Measurements from ENCODE around the gene BTBD17. TPM values are rescaled to one million over a fixed set of nuclear protein-coding genes. Genes with fewer than 3 reads are reported as not detected.

The BTBD17 gene
- total and polyA plus RNA-seq, 10 of the 15 experiments (the other 5 are each of a cell fraction or from before 2014, with no cell fraction given), result not detected

DNA sequence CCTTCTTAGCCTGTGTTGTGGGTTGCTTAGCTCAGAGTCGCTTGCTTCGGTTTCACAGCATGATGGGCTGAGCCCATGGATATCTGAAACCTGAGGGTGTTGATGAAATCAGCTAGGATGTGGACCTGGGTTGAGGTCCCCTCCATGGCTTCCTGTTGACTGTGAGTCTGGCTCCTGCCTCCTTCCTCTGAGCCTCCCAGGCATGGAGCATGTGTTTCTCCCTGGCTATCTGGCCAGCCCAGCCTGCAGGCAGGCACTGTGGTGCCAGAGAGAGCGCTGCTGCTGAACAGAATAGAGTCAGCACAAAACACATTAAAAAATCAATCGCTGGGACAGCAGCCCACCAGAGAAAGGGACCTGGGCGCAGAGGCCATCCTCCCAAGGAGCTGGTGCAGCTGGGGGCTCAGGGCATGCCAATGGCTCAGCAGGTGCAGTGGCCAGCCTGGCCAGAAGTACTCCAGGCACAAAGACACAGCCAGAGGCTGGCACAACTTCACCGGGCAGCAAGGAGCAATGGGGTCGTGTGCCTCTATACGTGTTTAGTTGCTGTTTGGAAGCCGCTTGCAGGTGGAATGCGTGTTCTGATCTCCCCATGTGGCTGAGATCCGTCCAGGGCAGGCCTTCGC lies 42.0 kb upstream of the BTBD17 start:
- no peak overlapping the region for H2AFZ ChIP-seq (ENCODE audit: control insufficient read depth, low read depth, low read length)
- FAIRE-seq, result no peak
- ChIA-PET POLR2A (interaction anchor here (0.6 to 0.7 kb wide), 2 partner anchors 9 to 47 kb away, joined by 3 read pairs; no protein-coding TSS in a partner anchor), RAD21 (ENCODE audit: unreplicated experiment) (no interaction called here), SMC1A (ENCODE audit: uncharacterized antibody, unreplicated experiment) (interaction anchor here (0.6 to 1.7 kb wide), 3 partner anchors 9 to 557 kb away, joined by 3 to 5 read pairs (median 4); no protein-coding TSS in a partner anchor), CTCF (interaction anchor here (1.0 to 1.2 kb wide), 2 partner anchors 11 to 24 kb away, joined by 3 to 6 read pairs; no protein-coding TSS in a partner anchor)
- no TSS peak for BruUV-seq (replicated peaks)
- DNase-seq (ENCODE audit: low read depth, low spot score), result no peak
- no peaks in the 10 kb centered on the region for H3K36me3 ChIP-seq (ENCODE audit: control insufficient read depth in 2 of 2, insufficient read depth in 2 of 2, low read length in 1 of 2)
- H3K27ac ChIP-seq (ENCODE audit: control insufficient read depth, insufficient read depth), result no peak overlapping the region
- ATAC-seq, result no peak
- H3K4me3 ChIP-seq, result no peak overlapping the region
- no peaks in the 10 kb centered on the region for H3K4me1 ChIP-seq (ENCODE audit: control insufficient read depth, insufficient read depth, low read length)
- H3K4me2 ChIP-seq (ENCODE audit: control insufficient read depth, insufficient read depth), result no peak overlapping the region
- WGBS (ENCODE audit: insufficient coverage, insufficient replicate concordance, low lambda C conversion rate, missing lambda C conversion rate), result 23% methylated on average over 12 of the region's 12 CpGs
- H3K9me3 ChIP-seq (replicated peaks; ENCODE audit: control insufficient read depth, insufficient read depth, low read length), result no peaks in the 10 kb centered on the region
- in situ Hi-C loops (cut with MboI), result no loop called here
- intact Hi-C loops (cut with micrococcal nuclease; ENCODE audit: unreplicated experiment), result no loop called here
- H3K27me3 ChIP-seq (replicated peaks in 1 of 2; ENCODE audit: control insufficient read depth in 2 of 2, insufficient read depth in 2 of 2, low read length in 1 of 2), result no peaks in the 10 kb centered on the region; a peak in 1 of 4 replicates
- no peak overlapping the region for H3K9ac ChIP-seq (ENCODE audit: control insufficient read depth, insufficient read depth, low read length)
- H4K20me1 ChIP-seq (ENCODE audit: control insufficient read depth, insufficient read depth), result no peaks in the 10 kb centered on the region
- TF ChIP-seq RELA (IDR thresholded peaks at IDR 0.05; ENCODE audit: borderline replicate concordance, partially characterized antibody) (no peak), JUNB (IDR thresholded peaks at IDR 0.05) (no peak)
- no peaks in the 10 kb centered on the region for H3K79me2 ChIP-seq (ENCODE audit: control insufficient read depth, insufficient read depth, low read length)

DNA sequence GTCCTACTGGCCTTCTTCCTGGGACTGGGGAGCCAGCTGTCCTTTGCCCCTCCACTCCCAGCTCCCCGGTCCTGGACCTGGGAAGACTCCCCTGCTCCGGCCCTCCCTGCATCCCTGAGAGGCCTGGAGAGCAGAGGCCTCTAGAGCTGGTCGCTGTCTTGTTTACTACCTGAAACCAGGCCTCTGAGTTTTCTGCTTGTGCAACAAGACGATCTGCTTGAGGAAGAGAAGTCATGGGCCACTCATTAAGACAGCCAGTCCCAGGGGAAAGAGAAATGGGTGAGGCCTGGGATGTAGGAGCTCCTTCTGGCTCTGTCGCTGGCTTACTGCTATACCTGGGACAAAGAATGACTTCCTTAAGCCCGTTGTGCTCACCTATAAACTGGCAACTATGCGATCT lies 40.4 kb upstream of the BTBD17 start:
- Histone ChIP-seq H3K9me3 (replicated peaks; ENCODE audit: control insufficient read depth, insufficient read depth, low read length) (no peaks in the 10 kb centered on the region), H3K4me2 (ENCODE audit: control insufficient read depth, insufficient read depth) (no peak overlapping the region), H3K27ac (ENCODE audit: control insufficient read depth, insufficient read depth) (no peak overlapping the region), H3K4me1 (ENCODE audit: control insufficient read depth, insufficient read depth, low read length) (no peaks in the 10 kb centered on the region), H3K4me3 (no peak overlapping the region), H4K20me1 (ENCODE audit: control insufficient read depth, insufficient read depth) (no peaks in the 10 kb centered on the region), H3K27me3 (replicated peaks in 1 of 2; ENCODE audit: control insufficient read depth in 2 of 2, insufficient read depth in 2 of 2, low read length in 1 of 2) (no peaks in the 10 kb centered on the region; a peak in 1 of 4 replicates), H3K9ac (ENCODE audit: control insufficient read depth, insufficient read depth, low read length) (no peak overlapping the region), H3K36me3 (ENCODE audit: control insufficient read depth in 2 of 2, insufficient read depth in 2 of 2, low read length in 1 of 2) (no peaks in the 10 kb centered on the region), H2AFZ (ENCODE audit: control insufficient read depth, low read depth, low read length) (no peak overlapping the region), H3K79me2 (ENCODE audit: control insufficient read depth, insufficient read depth, low read length) (no peaks in the 10 kb centered on the region)
- ChIA-PET RAD21 (ENCODE audit: unreplicated experiment) (no interaction called here), CTCF (interaction anchor here (0.9 kb wide), 1 partner anchor 53 kb away, joined by 4 read pairs; no protein-coding TSS in a partner anchor), SMC1A (ENCODE audit: uncharacterized antibody, unreplicated experiment) (interaction anchor here (1.3 to 1.7 kb wide), 2 partner anchors 9 to 10 kb away, joined by 4 to 5 read pairs; no protein-coding TSS in a partner anchor), POLR2A (no interaction called here)
- intact Hi-C loops (cut with micrococcal nuclease; ENCODE audit: unreplicated experiment), result no loop called here
- WGBS (ENCODE audit: insufficient coverage, insufficient replicate concordance, low lambda C conversion rate, missing lambda C conversion rate), result 27% methylated on average over 7 of the region's 7 CpGs
- TF ChIP-seq SP1 (IDR thresholded peaks at IDR 0.05; ENCODE audit: low read depth, low read length) (no peak), POLR2A (IDR thresholded peaks at IDR 0.05; ENCODE audit: low read depth, low read length) (no peak), SUPT20H (IDR thresholded peaks at IDR 0.05; ENCODE audit: borderline replicate concordance, control insufficient read depth, low read depth, low read length) (no peak)
- no peak for FAIRE-seq
- no TSS peak for BruUV-seq (replicated peaks)
- in situ Hi-C loops (cut with MboI), result no loop called here
- ATAC-seq, result no peak
- DNase-seq (ENCODE audit: low read depth, low spot score), result no peak

Measured in GM12878 (cell line).